HEK293 (cell line): Measurements from ENCODE around the gene LILRA1.
"Not testable (repeated sequence)": the region's sequence is repeated elsewhere in the genome, so short reads cannot be mapped to it uniquely, and the experiment has no call there.

Source experiments
- CTCF ChIA-PET: fragments of 350-600 bp; formaldehyde crosslinking; extraction: SDS; loops from one replicate; lab custom pipeline; 2021; ENCODE audit warnings: antibody characterized with exemption; lab: Yijun Ruan, JAX
- POLR2A ChIA-PET: fragments of 300-600 bp; formaldehyde crosslinking; extraction: SDS; loops from one replicate; lab custom pipeline; 2020; ENCODE audit warnings: antibody characterized with exemption, inconsistent platforms; lab: Yijun Ruan, JAX
- H3K27ac ChIP-seq: fragments of 200-500 bp; sonication (Bioruptor generic); 2 replicates; pipeline ENCODE4 v1.5.1; 2014; ENCODE audit warnings: low read depth, low read length, control low read depth, inconsistent platforms; ENCODE audit errors: extremely low read depth
- H3K36me3 ChIP-seq, 2 experiments: fragments of 200-500 bp in 1 of 2; sonication (Bioruptor generic) in 1 of 2; 1 replicate in 1 of 2; 2 replicates in 1 of 2; pipeline ENCODE4 v1.5.1; 2014 to 2017; ENCODE audit warnings: inconsistent platforms in 2 of 2, low read length in 2 of 2; ENCODE audit not compliant: control insufficient read depth in 2 of 2, insufficient read depth in 1 of 2
- H3K4me1 ChIP-seq: fragments of 200-500 bp; sonication (Bioruptor generic); 2 replicates; pipeline ENCODE4 v1.5.1; 2014; ENCODE audit warnings: mild to moderate bottlenecking, low read length, inconsistent platforms; ENCODE audit not compliant: control insufficient read depth, insufficient read depth
- H3K4me3 ChIP-seq: 2 replicates; pipeline ENCODE4 v1.5.1; 2011; ENCODE audit warnings: low read depth, mild to moderate bottlenecking, control low read depth, low read length, moderate library complexity
- H3K9me3 ChIP-seq: fragments of 200-500 bp; sonication (Bioruptor generic); 2 replicates; pipeline ENCODE4 v1.5.1; 2014; ENCODE audit warnings: low read depth, low read length, inconsistent platforms; ENCODE audit not compliant: control insufficient read depth, insufficient read depth
- BCL11A ChIP-seq: fragments of 450-650 bp; formaldehyde crosslinking; IDR thresholded peaks from 2 replicates; pipeline ENCODE4 v1.5.1; 2016; ENCODE audit warnings: low read depth, missing biosample characterization, missing genetic modification characterization
- BCL11B ChIP-seq: fragments of 450-650 bp; formaldehyde crosslinking; IDR thresholded peaks from 2 replicates; pipeline ENCODE4 v1.5.1; 2016; ENCODE audit warnings: low read depth, missing biosample characterization, missing genetic modification characterization
- GLIS1 ChIP-seq: fragments of 450-650 bp; formaldehyde crosslinking; IDR thresholded peaks from 2 replicates; pipeline ENCODE4 v1.5.1; 2016; ENCODE audit warnings: missing biosample characterization, missing genetic modification characterization
- PRDM1 ChIP-seq: fragments of 450-650 bp; formaldehyde crosslinking; IDR thresholded peaks from 2 replicates; pipeline ENCODE4; 2016; ENCODE audit warnings: missing biosample characterization, missing genetic modification characterization
- SCRT1 ChIP-seq: fragments of 450-650 bp; formaldehyde crosslinking; IDR thresholded peaks from 2 replicates; pipeline ENCODE4 v1.5.1; 2016; ENCODE audit warnings: missing biosample characterization, missing genetic modification characterization, borderline replicate concordance
- SP3 ChIP-seq: fragments of 450-650 bp; formaldehyde crosslinking; IDR thresholded peaks from 2 replicates; pipeline ENCODE4 v1.5.1; 2016; ENCODE audit warnings: missing biosample characterization, missing genetic modification characterization
- SP7 ChIP-seq: fragments of 450-650 bp; formaldehyde crosslinking; IDR thresholded peaks from 2 replicates; pipeline ENCODE4 v1.5.1; 2016; ENCODE audit warnings: missing biosample characterization, missing genetic modification characterization
- TRIM28 ChIP-seq: IDR thresholded peaks from 2 replicates; pipeline ENCODE4 v1.6.1; 2011; ENCODE audit warnings: low read length, control low read depth, borderline replicate concordance
- ZNF121 ChIP-seq: fragments of 450-650 bp; formaldehyde crosslinking; IDR thresholded peaks from 2 replicates; pipeline ENCODE4 v1.5.1; 2016; ENCODE audit warnings: missing biosample characterization, missing genetic modification characterization
- ZNF148 ChIP-seq: fragments of 450-650 bp; formaldehyde crosslinking; IDR thresholded peaks from 2 replicates; pipeline ENCODE4 v1.5.0; 2017; ENCODE audit warnings: missing biosample characterization, missing genetic modification characterization, borderline replicate concordance
- ZNF202 ChIP-seq: fragments of 450-650 bp; formaldehyde crosslinking; IDR thresholded peaks from 2 replicates; pipeline ENCODE4 v1.5.1; 2016; ENCODE audit warnings: missing biosample characterization, missing genetic modification characterization, borderline replicate concordance
- ZNF623 ChIP-seq: fragments of 450-650 bp; formaldehyde crosslinking; IDR thresholded peaks from 2 replicates; pipeline ENCODE4 v1.5.1; 2016; ENCODE audit warnings: missing biosample characterization, missing genetic modification characterization
- ZNF626 ChIP-seq: fragments of 450-650 bp; sonication (Bioruptor Pico); formaldehyde crosslinking; IDR thresholded peaks from 2 replicates; pipeline ENCODE4 v1.5.1; 2018; ENCODE audit warnings: missing biosample characterization, missing genetic modification characterization, inconsistent platforms
- ZNF692 ChIP-seq: fragments of 450-650 bp; formaldehyde crosslinking; IDR thresholded peaks from 2 replicates; pipeline ENCODE4 v1.5.1; 2016; ENCODE audit warnings: missing biosample characterization, missing genetic modification characterization
- TF ChIP-seq, protein P1 (sequence below): fragments of 450-650 bp; formaldehyde crosslinking; IDR thresholded peaks from 2 replicates; pipeline ENCODE4 v1.5.1; 2016; ENCODE audit warnings: missing biosample characterization, missing genetic modification characterization
- TF ChIP-seq, protein P2 (sequence below): fragments of 450-650 bp; formaldehyde crosslinking; IDR thresholded peaks from 2 replicates; pipeline ENCODE4 v1.5.1; 2017; ENCODE audit warnings: missing biosample characterization, missing genetic modification characterization
- TF ChIP-seq, protein P3 (sequence below): fragments of 450-650 bp; formaldehyde crosslinking; IDR thresholded peaks from 2 replicates; pipeline ENCODE4 v1.5.1; 2017; ENCODE audit warnings: missing biosample characterization, mild to moderate bottlenecking, missing genetic modification characterization, moderate library complexity

The LILRA1 gene

GRCh38 chr19:54593445-54593844 is at the start of gene LILRA1:
Gene LILRA1 (plus strand): TSS chr19:54593632. CDS start chr19:54594245, 613 bp downstream.
- H3K9me3 ChIP-seq, H3K27ac ChIP-seq, H3K4me1 ChIP-seq, H3K4me3 ChIP-seq, H3K36me3 ChIP-seq, POLR2A ChIA-PET: not testable (repeated sequence)
- CTCF ChIA-PET: interaction anchor here (0.6 kb wide), 1 partner anchor 1579 kb away, joined by 5 read pairs; no protein-coding TSS in a partner anchor

DNA sequence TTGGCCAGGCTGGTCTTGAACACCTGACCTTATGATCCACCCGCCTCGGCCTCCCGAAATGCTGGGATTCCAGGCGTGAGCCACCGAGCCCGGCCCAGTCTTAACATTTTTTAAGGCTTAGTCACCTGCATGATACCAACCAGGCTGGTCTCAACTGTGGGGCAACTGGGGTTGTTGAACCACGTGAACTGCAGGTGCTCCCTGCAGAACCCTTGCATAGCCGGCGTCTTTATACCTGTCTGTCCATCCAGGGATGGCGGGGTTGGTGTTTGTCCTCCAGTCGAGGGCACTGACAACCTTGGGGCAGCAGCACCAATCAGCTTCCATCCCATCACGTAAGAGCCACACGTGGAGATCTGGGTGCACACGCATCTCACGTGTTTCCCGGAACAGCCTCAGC is 44.6 kb upstream of the LILRA1 start:
- TF ChIP-seq GLIS1 (tag by site-specific recombination) (no peak), ZNF202 (no peak), SCRT1 (tag by site-specific recombination) (no peak), ZNF121 (tag by site-specific recombination) (no peak), BCL11B (tag by site-specific recombination) (no peak), PRDM1 (no peak), TRIM28 (no peak), ZNF623 (tag by site-specific recombination) (no peak), SP3 (tag by site-specific recombination) (no peak), ZNF148 (no peak), ZNF626 (tag by site-specific recombination) (no peak), BCL11A (no peak), SP7 (no peak), ZNF692 (tag by site-specific recombination) (no peak)
- TF ChIP-seq, protein P1, sequence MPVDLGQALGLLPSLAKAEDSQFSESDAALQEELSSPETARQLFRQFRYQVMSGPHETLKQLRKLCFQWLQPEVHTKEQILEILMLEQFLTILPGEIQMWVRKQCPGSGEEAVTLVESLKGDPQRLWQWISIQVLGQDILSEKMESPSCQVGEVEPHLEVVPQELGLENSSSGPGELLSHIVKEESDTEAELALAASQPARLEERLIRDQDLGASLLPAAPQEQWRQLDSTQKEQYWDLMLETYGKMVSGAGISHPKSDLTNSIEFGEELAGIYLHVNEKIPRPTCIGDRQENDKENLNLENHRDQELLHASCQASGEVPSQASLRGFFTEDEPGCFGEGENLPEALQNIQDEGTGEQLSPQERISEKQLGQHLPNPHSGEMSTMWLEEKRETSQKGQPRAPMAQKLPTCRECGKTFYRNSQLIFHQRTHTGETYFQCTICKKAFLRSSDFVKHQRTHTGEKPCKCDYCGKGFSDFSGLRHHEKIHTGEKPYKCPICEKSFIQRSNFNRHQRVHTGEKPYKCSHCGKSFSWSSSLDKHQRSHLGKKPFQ (tag by site-specific recombination): no peak
- TF ChIP-seq, protein P2, sequence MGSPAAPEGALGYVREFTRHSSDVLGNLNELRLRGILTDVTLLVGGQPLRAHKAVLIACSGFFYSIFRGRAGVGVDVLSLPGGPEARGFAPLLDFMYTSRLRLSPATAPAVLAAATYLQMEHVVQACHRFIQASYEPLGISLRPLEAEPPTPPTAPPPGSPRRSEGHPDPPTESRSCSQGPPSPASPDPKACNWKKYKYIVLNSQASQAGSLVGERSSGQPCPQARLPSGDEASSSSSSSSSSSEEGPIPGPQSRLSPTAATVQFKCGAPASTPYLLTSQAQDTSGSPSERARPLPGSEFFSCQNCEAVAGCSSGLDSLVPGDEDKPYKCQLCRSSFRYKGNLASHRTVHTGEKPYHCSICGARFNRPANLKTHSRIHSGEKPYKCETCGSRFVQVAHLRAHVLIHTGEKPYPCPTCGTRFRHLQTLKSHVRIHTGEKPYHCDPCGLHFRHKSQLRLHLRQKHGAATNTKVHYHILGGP (tag by site-specific recombination): no peak
- TF ChIP-seq, protein P3, sequence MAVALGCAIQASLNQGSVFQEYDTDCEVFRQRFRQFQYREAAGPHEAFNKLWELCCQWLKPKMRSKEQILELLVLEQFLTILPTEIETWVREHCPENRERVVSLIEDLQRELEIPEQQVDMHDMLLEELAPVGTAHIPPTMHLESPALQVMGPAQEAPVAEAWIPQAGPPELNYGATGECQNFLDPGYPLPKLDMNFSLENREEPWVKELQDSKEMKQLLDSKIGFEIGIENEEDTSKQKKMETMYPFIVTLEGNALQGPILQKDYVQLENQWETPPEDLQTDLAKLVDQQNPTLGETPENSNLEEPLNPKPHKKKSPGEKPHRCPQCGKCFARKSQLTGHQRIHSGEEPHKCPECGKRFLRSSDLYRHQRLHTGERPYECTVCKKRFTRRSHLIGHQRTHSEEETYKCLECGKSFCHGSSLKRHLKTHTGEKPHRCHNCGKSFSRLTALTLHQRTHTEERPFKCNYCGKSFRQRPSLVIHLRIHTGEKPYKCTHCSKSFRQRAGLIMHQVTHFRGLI (tag by site-specific recombination): no peak
- TF ChIP-seq, all 188 proteins: peak for 0
- H3K4me1 ChIP-seq: no peaks in the 10 kb centered on the region
- H3K36me3 ChIP-seq: no peaks in the 10 kb centered on the region
- H3K27ac ChIP-seq: no peak overlapping the region
- no peak overlapping the region for H3K4me3 ChIP-seq
- H3K9me3 ChIP-seq: no peaks in the 10 kb centered on the region
- POLR2A ChIA-PET: no interaction called here
- CTCF ChIA-PET: interaction anchor here (0.6 kb wide), 1 partner anchor 16 kb away, joined by 3 read pairs; no protein-coding TSS in a partner anchor
